Measurements from ENCODE around the gene RNF214.

The RNF214 gene

DNA sequence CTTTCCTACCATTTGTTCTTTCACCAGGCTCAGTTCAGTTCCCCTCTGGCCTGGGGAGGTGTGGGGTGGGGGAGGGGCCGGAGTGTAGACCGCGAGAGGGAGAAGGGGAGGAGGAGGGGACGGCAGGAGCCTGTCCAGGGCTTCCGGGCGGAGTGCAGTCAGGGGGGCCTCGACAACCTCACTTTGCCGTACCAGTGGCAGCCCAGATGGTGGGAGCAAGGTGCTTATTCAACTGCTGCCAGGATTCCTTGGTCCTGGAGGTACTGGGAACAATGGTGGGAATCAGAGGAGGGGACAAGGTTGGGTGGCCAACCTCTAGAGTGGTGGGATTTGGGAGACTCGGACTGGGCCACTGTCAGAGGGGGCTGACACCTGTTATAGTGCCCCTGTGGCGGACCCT is 82.4 kb downstream of the RNF214 start:
- H3K79me2 ChIP-seq (ENCODE audit: control insufficient read depth, low read length): no peaks in the 10 kb centered on the region
- no peak overlapping the region for H3K4me3 ChIP-seq (ENCODE audit: low read length)
- no peaks in the 10 kb centered on the region for H4K20me1 ChIP-seq (ENCODE audit: control insufficient read depth, insufficient read depth, low read depth, low read length)
- no peak for TF ChIP-seq EZH2phosphoT487 (IDR thresholded peaks at IDR 0.05; ENCODE audit: borderline replicate concordance, low read length)
- TF ChIP-seq, protein P1, sequence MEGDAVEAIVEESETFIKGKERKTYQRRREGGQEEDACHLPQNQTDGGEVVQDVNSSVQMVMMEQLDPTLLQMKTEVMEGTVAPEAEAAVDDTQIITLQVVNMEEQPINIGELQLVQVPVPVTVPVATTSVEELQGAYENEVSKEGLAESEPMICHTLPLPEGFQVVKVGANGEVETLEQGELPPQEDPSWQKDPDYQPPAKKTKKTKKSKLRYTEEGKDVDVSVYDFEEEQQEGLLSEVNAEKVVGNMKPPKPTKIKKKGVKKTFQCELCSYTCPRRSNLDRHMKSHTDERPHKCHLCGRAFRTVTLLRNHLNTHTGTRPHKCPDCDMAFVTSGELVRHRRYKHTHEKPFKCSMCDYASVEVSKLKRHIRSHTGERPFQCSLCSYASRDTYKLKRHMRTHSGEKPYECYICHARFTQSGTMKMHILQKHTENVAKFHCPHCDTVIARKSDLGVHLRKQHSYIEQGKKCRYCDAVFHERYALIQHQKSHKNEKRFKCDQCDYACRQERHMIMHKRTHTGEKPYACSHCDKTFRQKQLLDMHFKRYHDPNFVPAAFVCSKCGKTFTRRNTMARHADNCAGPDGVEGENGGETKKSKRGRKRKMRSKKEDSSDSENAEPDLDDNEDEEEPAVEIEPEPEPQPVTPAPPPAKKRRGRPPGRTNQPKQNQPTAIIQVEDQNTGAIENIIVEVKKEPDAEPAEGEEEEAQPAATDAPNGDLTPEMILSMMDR (IDR thresholded peaks at IDR 0.05; ENCODE audit: low read depth, low read length, poor library complexity, severe bottlenecking): no peak
- no peak overlapping the region for H3K27ac ChIP-seq (ENCODE audit: low read depth, low read length)
- H3K9me3 ChIP-seq (ENCODE audit: control insufficient read depth, insufficient read depth, low read length): no peaks in the 10 kb centered on the region
- no peaks in the 10 kb centered on the region for H3K9me2 ChIP-seq (replicated peaks; ENCODE audit: control insufficient read depth, low read length)
- no peaks in the 10 kb centered on the region for H3K4me1 ChIP-seq (ENCODE audit: control insufficient read depth, low read length)
- H3K36me3 ChIP-seq (ENCODE audit: control insufficient read depth, low read length): no peaks in the 10 kb centered on the region
- H3K4me2 ChIP-seq (ENCODE audit: low read length): no peak overlapping the region
- H3K27me3 ChIP-seq (ENCODE audit: control insufficient read depth, low read length): peaks cover 12% of the 10 kb centered on the region
- no peaks in the 10 kb centered on the region for H3F3A ChIP-seq (ENCODE audit: control insufficient read depth, insufficient read depth)

DNA sequence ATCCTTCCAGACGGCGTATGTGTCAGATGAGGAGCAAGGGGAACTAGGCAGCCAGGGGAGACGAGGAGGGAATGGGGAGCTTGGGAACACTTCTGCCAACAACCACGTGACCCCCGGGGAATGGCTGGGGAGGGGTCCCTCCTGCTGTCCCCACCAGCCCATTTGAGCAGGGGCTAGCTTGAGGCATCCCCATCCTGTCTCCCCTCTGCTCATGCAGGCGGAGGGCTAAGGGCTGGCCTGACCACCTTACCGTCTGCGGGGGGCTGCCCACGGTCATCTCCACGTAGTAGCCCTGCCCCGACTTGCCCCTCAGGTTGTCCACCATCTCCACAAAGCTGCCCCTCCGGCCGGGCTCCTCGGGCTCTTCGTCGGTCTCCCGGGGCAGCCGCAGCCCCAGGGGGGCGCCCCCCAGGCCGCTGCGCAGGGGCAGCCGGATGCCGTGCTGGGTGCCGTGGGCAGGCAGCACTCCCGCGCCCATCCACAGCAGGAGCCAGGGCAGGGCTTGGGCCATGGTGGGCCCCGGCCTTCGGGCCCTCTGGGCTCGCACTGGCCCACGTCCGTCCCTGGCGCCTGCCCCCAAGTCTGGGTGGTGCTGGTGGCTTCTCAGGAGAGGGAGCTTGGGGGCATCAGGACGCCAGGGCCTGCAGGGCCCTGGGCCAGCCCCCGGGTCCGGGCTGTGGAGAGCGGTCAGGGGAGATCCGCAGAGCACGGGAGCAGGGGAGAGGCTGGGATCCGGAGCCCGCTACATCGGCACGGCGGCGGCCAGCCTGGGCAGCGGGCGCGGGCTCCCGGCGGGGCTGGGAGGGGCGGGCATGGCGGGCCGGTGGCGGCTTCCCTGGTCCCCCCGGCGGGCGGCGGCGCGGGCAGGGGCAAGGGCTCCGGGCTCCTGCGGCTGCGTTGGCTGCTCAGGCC is 83.1 kb downstream of the RNF214 start:
- Histone ChIP-seq H3K4me3 (ENCODE audit: low read length) (no peak overlapping the region), H3K79me2 (ENCODE audit: control insufficient read depth, low read length) (no peaks in the 10 kb centered on the region), H3K4me2 (ENCODE audit: low read length) (no peak overlapping the region), H3K27ac (ENCODE audit: low read depth, low read length) (no peak overlapping the region), H3K9me2 (replicated peaks; ENCODE audit: control insufficient read depth, low read length) (no peaks in the 10 kb centered on the region), H3K36me3 (ENCODE audit: control insufficient read depth, low read length) (no peaks in the 10 kb centered on the region), H3K9me3 (ENCODE audit: control insufficient read depth, insufficient read depth, low read length) (no peaks in the 10 kb centered on the region), H3K27me3 (ENCODE audit: control insufficient read depth, low read length) (peaks cover 12% of the 10 kb centered on the region), H3F3A (ENCODE audit: control insufficient read depth, insufficient read depth) (no peaks in the 10 kb centered on the region), H4K20me1 (ENCODE audit: control insufficient read depth, insufficient read depth, low read depth, low read length) (no peaks in the 10 kb centered on the region), H3K4me1 (ENCODE audit: control insufficient read depth, low read length) (no peaks in the 10 kb centered on the region)
- TF ChIP-seq EZH2phosphoT487 (IDR thresholded peaks at IDR 0.05; ENCODE audit: borderline replicate concordance, low read length): no peak
- TF ChIP-seq, protein P1 (IDR thresholded peaks at IDR 0.05; ENCODE audit: low read depth, low read length, poor library complexity, severe bottlenecking): no peak

DNA sequence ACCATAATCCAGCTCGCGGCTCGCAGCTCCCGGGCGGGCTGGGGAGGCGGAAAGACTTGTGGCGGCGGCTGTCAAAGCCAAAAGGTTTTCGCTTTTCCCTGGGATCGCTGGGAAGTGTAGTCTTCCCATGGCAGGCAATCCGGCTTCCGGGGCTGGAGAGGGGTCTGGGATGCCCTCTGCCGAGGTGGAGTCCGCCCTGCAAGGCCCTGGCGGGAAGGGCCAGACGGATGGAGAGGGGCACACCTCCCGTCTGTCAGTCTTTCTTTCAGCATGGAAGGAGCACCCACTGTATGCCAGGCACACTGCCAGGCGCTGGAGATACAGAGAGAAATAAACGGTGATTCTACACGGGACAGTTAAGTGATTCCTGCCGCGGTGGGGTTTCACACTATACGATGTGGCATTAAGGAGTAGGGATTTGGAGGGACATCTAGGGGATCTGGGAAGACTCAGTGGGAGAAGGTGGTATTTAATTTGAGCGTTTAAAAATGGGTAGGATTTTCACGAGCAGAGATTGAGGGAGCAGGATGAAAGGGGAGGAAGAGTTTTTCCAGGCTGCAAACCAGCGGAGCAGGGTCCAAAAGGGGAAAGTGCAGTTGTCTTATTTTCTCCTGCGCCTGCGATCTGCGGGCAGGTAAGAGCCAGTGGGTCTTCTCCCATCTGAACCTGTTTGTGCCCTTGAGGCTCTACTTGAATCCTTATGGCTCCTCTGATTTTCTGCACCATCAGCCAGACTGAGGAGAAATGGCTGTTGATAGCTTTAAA is 83.9 kb downstream of the RNF214 start, which contains the start of gene BACE1:
BACE1 (minus strand) TSS at position 60 of the 765 bp plus-strand sequence. CDS start 461 bp downstream, outside the sequence.
- Histone ChIP-seq H3K79me2 (ENCODE audit: control insufficient read depth, low read length) (no peaks in the 10 kb centered on the region), H3F3A (ENCODE audit: control insufficient read depth, insufficient read depth) (no peaks in the 10 kb centered on the region), H3K36me3 (ENCODE audit: control insufficient read depth, low read length) (no peaks in the 10 kb centered on the region), H3K27ac (ENCODE audit: low read depth, low read length) (no peak within 1 kb of the TSS), H3K9me3 (ENCODE audit: control insufficient read depth, insufficient read depth, low read length) (no peaks in the 10 kb centered on the region), H3K4me1 (ENCODE audit: control insufficient read depth, low read length) (no peaks in the 10 kb centered on the region), H3K27me3 (ENCODE audit: control insufficient read depth, low read length) (peaks cover 12% of the 10 kb centered on the region), H3K9me2 (replicated peaks; ENCODE audit: control insufficient read depth, low read length) (no peaks in the 10 kb centered on the region), H3K4me2 (ENCODE audit: low read length) (no peak within 1 kb of the TSS), H3K4me3 (ENCODE audit: low read length) (no peak within 1 kb of the TSS), H4K20me1 (ENCODE audit: control insufficient read depth, insufficient read depth, low read depth, low read length) (no peaks in the 10 kb centered on the region)
- TF ChIP-seq, protein P1 (IDR thresholded peaks at IDR 0.05; ENCODE audit: low read depth, low read length, poor library complexity, severe bottlenecking): no peak
- no peak for TF ChIP-seq EZH2phosphoT487 (IDR thresholded peaks at IDR 0.05; ENCODE audit: borderline replicate concordance, low read length)
